ENCODE measurements around the gene TSPAN9. TPM values are rescaled to one million over a fixed set of nuclear protein-coding genes. Genes with fewer than 3 reads are reported as not detected.
A peak's percentile ranks its signal among the peaks of the same experiment; 100 is the strongest.

TSPAN9 gene
- polyA plus RNA-seq, 1 donor (not counting 4 experiments of a cell fraction or from before 2014, with no cell fraction given), result 27.5 TPM

DNA sequence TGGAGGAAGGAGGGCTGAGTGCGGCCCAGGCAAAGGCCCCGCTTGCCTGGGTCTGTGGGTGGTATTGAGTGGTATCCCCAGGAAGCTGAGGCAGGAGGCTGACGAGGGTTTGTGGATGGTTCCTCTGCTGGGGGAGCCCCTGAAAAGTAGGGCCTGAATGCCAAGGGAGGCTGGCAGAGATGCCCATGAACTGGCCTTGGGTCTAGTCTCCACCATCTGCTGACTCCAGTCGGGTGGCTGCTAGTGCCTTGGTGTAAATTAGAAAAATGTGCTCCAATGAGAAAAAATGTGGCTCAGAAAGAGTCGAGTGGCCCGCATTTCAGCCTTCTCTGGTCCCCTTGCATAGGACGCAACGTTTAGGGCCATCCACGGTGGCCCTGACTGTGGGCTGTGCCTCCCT is 232.6 kb downstream of the TSPAN9 start:
- TF ChIP-seq EZH2 (IDR thresholded peaks at IDR 0.05; ENCODE audit: low read length), result no peak
- TF ChIP-seq, protein P1, sequence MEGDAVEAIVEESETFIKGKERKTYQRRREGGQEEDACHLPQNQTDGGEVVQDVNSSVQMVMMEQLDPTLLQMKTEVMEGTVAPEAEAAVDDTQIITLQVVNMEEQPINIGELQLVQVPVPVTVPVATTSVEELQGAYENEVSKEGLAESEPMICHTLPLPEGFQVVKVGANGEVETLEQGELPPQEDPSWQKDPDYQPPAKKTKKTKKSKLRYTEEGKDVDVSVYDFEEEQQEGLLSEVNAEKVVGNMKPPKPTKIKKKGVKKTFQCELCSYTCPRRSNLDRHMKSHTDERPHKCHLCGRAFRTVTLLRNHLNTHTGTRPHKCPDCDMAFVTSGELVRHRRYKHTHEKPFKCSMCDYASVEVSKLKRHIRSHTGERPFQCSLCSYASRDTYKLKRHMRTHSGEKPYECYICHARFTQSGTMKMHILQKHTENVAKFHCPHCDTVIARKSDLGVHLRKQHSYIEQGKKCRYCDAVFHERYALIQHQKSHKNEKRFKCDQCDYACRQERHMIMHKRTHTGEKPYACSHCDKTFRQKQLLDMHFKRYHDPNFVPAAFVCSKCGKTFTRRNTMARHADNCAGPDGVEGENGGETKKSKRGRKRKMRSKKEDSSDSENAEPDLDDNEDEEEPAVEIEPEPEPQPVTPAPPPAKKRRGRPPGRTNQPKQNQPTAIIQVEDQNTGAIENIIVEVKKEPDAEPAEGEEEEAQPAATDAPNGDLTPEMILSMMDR (optimal IDR thresholded peaks at IDR 0.05 in 1 of 3, IDR thresholded peaks at IDR 0.05 in 1 of 3, conservative IDR thresholded peaks at IDR 0.05 in 1 of 3; ENCODE audit: extremely low read depth in 1 of 3, insufficient read depth in 2 of 3, low read length in 3 of 3), result no peak
- Histone ChIP-seq H3K27me3 (ENCODE audit: control insufficient read depth, extremely low read depth, insufficient read depth, low read length) (no peaks in the 10 kb centered on the region), H3K79me2 (ENCODE audit: control insufficient read depth, insufficient read depth, low read length) (no peaks in the 10 kb centered on the region), H3K36me3 (ENCODE audit: control insufficient read depth in 2 of 2, extremely low read depth in 1 of 2, insufficient read depth in 2 of 2, low read length in 2 of 2) (no peaks in the 10 kb centered on the region), H3K4me3 (ENCODE audit: control insufficient read depth in 2 of 3, extremely low read depth in 1 of 3, insufficient read depth in 2 of 3, low read depth in 1 of 3, low read length in 3 of 3) (no peak overlapping the region), H3K9me3 (ENCODE audit: control insufficient read depth, low read depth, low read length) (no peaks in the 10 kb centered on the region), H3K9me1 (ENCODE audit: control insufficient read depth, extremely low read depth, insufficient read depth, low read length) (no peaks in the 10 kb centered on the region), H3K9ac (ENCODE audit: control insufficient read depth, extremely low read depth, insufficient read depth, low read length) (no peak overlapping the region), H3K4me2 (ENCODE audit: control insufficient read depth, extremely low read depth, insufficient read depth, low read depth, low read length) (no peak overlapping the region), H2AFZ (ENCODE audit: control insufficient read depth, low read length) (no peak overlapping the region), H3K4me1 (ENCODE audit: control insufficient read depth, extremely low read depth, insufficient read depth, low read length) (peaks cover 55% of the 10 kb centered on the region), H4K20me1 (ENCODE audit: control insufficient read depth, extremely low read depth, insufficient read depth, low read length) (no peaks in the 10 kb centered on the region), H3K27ac (ENCODE audit: control insufficient read depth, insufficient read depth, low read length) (no peak overlapping the region)
- no peak for FAIRE-seq
- DNase-seq (ENCODE audit: low read depth, low spot score), result no peak
- dilution Hi-C loops (cut with MboI; ENCODE audit: extremely low pct_ligation_motif_present, low sequenced_read_pairs), result no loop called here

DNA sequence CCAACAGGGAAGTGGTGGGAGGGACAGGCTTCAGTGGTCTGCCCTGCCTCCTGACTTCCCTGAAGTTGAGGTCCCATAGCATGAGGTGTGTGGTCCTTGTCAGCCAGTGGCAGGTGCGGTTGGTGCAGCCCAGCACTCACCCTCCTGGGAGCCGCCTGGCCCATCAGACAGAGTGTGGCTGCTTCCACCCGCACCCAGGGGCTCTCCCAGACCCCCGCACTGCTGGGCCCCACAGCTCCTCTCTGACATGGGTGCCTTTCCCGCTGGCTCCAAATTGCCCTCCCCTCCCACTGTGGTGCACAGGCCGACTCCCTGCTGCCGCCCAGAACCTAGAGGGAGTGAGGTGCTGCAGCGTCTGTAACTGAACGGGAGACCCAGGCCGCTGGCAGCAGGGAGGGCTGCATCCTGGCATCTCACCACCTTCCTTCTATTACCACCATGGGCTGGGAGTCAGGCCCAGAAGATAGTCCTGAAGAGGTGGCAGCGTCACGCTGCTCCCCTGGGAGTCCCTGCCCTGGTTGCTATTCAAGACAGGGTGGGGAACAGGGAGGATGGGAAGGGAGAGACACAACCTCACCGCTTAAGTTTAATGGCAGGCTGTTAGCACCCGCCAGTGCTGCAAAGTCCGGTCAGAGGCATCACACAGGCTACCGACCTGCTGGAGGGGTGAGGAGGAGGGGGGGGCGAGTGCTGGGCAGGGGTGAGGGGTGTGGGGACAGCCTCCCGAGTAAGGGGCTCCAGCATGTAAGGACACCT is 233.3 kb downstream of the TSPAN9 start:
- no peak for DNase-seq (ENCODE audit: low read depth, low spot score)
- peak; percentile 70 for FAIRE-seq
- no peaks in the 10 kb centered on the region for H4K20me1 ChIP-seq (ENCODE audit: control insufficient read depth, extremely low read depth, insufficient read depth, low read length)
- H3K79me2 ChIP-seq (ENCODE audit: control insufficient read depth, insufficient read depth, low read length), result no peaks in the 10 kb centered on the region
- no peaks in the 10 kb centered on the region for H3K36me3 ChIP-seq (ENCODE audit: control insufficient read depth in 2 of 2, extremely low read depth in 1 of 2, insufficient read depth in 2 of 2, low read length in 2 of 2)
- H3K4me3 ChIP-seq (ENCODE audit: control insufficient read depth in 2 of 3, extremely low read depth in 1 of 3, insufficient read depth in 2 of 3, low read depth in 1 of 3, low read length in 3 of 3), result no peak overlapping the region
- H3K9ac ChIP-seq (ENCODE audit: control insufficient read depth, extremely low read depth, insufficient read depth, low read length), result peak overlapping the region; percentile 15
- H3K9me1 ChIP-seq (ENCODE audit: control insufficient read depth, extremely low read depth, insufficient read depth, low read length), result no peaks in the 10 kb centered on the region
- peaks cover 58% of the 10 kb centered on the region for H3K4me1 ChIP-seq (ENCODE audit: control insufficient read depth, extremely low read depth, insufficient read depth, low read length)
- H3K27me3 ChIP-seq (ENCODE audit: control insufficient read depth, extremely low read depth, insufficient read depth, low read length), result no peaks in the 10 kb centered on the region
- H3K9me3 ChIP-seq (ENCODE audit: control insufficient read depth, low read depth, low read length), result no peaks in the 10 kb centered on the region
- H2AFZ ChIP-seq (ENCODE audit: control insufficient read depth, low read length), result no peak overlapping the region
- dilution Hi-C loops (cut with MboI; ENCODE audit: extremely low pct_ligation_motif_present, low sequenced_read_pairs), result no loop called here
- peak overlapping the region; percentile 15 for H3K27ac ChIP-seq (ENCODE audit: control insufficient read depth, insufficient read depth, low read length)
- H3K4me2 ChIP-seq (ENCODE audit: control insufficient read depth, extremely low read depth, insufficient read depth, low read depth, low read length), result peak overlapping the region; percentile 34
- TF ChIP-seq EZH2 (IDR thresholded peaks at IDR 0.05; ENCODE audit: low read length), result no peak
- TF ChIP-seq, protein P1 (optimal IDR thresholded peaks at IDR 0.05 in 1 of 3, IDR thresholded peaks at IDR 0.05 in 1 of 3, conservative IDR thresholded peaks at IDR 0.05 in 1 of 3; ENCODE audit: extremely low read depth in 1 of 3, insufficient read depth in 2 of 3, low read length in 3 of 3), result no peak
